Measurements from ENCODE around the gene MRPL18.
"Not testable (repeated sequence)": the region's sequence is repeated elsewhere in the genome, so short reads cannot be mapped to it uniquely, and the experiment has no call there.

MRPL18 gene

DNA sequence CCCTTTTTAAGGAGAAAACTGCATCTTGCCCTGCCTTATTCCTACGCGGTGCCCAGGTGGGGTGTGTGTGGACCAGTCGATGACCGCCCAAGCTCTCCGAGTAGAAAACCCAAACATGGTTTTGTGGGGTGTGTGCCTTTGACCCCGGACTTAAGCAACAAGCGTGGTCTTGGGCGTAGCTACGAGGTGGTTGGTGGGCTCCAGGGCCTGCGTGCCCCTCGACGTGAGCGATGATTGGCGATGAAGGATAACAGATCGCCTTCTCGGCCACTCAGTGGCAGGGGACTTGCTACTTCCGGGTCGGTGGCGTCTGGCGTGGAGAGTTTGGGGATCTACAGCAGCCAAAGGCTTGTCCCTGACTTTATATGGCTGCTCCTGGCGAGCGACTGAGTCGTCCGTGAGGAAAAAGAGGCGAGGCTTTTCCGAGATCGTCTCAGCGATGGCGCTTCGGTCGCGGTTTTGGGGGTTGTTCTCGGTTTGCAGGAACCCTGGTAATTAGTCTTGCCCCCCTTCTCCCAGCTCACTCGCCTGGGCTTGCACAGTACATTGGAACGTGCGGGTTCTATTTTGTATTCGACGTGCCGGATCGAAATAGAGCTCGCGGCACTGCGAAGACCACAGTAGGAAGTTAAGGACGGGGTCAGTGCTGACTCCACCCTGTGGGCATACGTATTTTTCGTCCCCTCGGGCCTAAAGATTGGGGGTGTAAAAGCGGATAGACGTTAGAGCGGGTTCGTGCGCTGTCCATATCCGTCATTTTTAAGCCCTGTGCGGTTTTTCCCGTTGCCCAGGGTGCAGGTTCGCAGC, at the start of gene MRPL18:
MRPL18 (plus strand) TSS at position 319 of the 807 bp plus-strand sequence; CDS start at position 440, 121 bp downstream.
- DNase-seq: peak; percentile 87

DNA sequence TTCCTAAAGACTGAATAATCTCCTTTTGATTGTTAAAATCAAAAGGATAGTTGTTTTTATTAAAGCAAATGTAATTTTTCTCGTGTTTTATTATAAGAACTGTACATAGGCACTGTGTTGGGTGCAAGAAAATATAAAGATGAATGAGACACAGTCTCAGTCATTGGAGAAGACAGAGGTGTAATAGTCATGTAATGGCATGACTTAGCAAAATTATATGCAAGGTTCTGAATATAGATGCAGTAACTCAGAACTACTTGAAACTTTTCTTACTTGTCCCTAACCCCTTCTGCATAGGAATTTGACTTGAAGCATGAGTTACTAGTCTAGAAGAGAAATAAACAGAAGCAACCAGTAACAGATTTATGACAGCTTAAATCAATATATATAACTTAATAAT, 48.1 kb upstream of the MRPL18 start:
- no peak for DNase-seq

DNA sequence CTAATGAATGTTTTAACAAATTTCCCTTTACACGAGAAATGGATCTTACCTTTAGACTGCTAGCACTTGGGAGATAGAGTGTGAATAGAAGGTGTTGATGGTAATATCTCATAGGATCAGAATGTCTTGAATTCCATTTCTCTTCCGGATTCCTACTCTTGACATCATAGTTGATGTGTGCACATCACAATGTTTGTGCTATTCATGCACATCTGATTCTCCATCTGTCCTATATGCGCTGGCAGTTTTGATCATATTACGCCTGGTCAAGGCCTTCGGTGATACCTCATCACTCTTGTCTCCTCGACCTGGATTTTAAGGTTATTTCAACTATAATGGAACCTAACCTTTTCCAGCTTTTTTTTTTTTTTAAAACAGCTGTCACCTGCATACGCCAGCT, 45.2 kb upstream of the MRPL18 start:
- no peak for DNase-seq

DNA sequence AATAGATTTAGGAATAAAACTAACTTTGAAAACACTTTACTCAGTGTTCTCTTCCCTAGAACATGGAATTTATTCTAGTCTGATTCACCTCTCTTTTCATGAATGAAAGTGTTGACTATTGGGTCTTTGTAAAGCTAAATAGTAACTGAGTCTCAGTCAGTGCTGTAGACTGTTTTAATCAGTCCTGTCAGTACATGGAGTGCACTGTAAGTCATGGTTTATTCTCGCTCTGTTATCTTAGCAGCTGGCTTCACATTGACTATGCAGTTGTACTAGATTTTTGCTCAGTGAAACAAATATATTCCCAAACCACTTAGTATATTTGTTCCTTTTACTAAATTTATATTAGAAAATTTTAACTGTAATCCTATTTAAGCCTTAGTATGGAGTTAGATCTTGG, 43.5 kb upstream of the MRPL18 start:
- DNase-seq: no peak

DNA sequence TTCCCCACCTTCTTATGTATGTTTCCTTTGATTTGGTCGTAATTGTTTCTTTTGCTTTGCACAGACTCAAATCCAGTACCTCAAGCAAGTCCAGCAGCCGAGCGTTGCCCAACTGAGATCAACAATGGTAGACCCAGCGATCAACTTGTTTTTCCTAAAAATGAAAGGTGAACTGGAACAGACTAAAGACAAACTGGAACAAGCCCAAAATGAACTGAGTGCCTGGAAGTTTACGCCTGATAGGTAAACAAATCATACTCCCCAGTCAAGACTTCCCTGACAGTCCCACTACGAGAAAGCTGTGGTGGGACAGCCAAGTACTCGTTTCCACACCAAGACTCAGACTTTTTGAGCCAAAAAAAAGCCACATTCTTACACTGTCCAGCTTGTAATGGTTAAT, 42.1 kb upstream of the MRPL18 start:
- not testable (repeated sequence) for DNase-seq

DNA sequence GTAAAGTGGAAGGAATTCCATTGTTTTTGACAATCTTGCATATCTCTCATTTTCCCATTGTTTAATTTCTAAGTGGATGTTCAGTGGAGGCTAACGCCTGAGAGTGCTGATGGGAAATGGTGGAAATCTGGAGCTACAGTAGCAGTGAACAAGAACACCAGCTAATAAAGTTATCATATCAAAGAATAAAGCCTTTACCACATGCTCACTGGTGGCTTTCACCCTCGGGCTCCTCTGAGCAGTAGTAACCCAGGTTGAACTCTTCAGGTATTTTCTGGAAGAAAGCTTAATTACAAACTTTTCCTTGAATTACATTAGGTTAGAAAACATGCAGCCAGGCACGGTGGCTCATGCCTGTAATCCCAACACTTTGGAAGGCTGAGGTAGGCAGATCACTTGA, 38.8 kb upstream of the MRPL18 start:
- DNase-seq: no peak

DNA sequence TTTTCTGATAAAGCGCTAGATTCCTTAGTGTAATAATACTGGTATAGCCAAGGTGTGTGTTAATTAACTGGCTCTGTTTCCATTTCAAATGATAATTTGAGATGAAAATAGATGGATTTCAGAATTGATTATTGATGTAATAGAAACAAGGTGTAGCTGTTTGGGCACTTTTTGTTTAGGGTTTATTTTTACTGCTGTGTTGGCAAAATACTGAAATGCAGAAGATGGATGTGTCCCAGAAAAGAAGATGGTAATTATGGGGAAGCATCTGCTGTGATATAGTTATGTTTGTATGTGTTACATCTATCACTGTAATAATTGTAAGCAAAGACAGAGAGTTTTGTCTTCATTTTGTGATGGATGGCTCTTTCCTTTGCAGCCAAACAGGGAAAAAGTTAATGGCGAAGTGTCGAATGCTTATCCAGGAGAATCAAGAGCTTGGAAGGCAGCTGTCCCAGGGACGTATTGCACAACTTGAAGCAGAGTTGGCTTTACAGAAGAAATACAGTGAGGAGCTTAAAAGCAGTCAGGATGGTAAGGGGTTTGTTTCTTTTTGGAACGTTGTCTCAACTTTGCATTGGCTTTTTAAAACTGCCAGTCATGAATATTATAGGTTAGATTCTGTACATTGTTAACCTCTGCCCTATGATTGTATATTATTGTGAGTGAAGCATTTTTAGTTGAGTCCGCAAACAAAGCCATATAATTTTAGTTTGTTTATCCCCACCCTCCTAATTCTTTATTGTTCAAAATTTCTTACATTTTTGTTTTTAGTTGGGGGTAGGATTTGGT, 37.0 kb upstream of the MRPL18 start:
- no peak for DNase-seq

DNA sequence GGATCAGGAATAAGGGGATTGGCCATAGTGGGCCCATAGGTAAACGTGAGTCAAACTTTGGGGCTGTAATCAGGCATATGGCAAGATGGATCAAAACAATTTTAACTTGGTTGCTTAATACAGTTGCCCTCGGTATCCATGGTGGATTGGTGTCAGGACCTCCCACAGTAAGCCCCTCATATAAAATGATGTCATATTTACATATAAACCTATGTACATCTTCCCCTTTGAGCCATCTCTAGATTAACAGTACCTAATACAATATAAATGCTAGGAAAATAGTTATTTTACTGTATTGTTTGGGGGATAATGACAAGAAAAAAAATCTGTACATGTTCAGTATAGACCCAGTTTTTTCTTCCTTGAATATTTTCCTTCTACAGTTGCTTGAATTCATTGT, 35.9 kb upstream of the MRPL18 start:
- no peak for DNase-seq

DNA sequence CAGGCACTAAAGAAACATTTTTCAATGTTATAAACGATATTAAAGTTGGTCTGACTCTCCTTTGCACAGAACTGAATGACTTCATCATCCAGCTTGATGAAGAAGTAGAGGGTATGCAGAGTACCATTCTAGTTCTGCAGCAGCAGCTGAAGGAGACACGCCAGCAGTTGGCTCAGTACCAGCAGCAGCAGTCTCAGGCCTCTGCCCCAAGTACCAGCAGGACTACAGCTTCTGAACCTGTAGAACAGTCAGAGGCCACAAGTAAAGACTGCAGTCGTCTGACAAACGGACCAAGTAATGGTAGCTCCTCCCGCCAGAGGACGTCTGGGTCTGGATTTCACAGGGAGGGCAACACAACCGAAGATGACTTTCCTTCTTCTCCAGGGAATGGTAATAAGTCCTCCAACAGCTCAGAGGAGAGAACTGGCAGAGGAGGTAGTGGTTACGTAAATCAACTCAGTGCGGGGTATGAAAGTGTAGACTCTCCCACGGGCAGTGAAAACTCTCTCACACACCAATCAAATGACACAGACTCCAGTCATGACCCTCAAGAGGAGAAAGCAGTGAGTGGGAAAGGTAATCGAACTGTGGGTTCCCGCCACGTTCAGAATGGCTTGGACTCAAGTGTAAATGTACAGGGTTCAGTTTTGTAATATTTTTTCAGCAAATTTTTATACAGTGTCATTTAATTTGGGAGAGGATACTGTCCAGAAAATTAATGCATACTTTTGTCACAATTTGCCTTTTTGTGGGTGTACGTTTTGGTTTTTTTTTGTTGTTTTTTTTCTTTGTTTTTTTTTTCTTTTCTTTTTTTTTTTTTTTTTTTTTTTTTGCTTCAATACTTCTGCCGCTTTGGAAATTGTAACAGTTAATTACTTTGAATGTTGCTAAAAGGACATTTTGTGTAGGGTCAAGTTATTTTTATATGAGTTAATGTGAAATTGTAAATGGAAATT, 35.0 kb upstream of the MRPL18 start:
- DNase-seq: no peak

DNA sequence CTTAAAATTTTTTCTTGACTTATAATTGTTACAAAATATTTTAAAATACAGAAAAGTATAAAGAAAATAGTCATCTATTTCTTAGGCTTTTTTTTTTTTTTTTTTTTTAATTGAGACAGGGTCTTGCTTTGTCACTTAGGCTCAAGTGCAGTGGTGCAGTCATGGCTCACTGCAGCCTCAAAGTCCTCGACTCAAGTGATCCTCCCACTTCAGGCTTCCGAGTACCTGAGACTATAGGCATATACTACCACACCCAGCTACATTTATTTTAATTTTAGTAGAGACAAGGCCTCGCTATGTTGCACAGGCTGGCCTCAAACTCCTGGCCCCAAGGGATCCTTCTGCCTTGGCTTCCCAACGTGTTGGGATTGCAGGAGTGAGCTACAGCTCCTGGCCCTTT, 33.8 kb upstream of the MRPL18 start:
- DNase-seq: no peak

DNA sequence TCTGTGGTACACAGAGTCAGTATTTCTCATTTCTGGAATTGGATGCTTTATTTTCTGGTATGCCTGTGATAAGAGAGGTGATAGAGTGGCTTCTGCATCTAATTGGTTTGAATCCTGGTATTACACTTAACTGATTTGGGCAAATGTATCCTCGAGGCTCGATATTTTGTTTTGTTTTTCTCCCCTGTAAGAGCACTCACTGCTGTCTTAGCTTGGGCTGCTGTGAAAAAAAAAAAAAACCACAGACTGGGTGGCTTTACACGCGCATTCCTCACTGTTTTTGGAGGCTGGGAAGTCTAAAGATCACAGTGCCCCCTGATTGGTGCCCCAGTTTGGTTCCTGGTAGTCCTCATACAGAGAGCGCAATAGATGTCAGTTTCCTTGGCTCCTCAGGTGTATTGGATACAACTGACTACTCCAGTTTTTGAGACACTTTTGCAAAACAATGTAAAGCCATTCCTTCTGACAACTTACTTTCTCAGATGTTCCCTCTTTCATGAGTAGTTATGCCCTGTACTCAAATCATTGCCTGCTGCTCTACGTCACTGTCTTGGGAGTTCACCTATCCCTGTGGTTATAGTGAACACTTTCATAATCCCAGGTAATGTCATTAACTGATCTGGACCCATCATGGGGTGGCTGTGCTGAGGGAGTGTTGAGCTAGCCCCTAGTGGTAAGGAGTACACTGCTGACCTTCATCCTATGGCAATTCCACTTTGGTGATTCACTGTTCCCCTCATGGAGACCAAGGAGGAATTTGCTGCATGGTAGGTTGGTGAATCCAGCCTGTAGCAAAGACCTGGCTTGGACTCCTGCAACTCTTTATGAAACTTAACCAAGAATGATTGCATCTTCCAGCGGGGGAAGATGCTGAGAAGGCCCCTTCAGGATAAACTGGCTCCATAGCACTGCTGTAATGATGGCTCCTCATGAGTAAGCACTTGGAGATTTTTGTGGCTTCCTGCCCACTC, 32.0 kb upstream of the MRPL18 start:
- no peak for DNase-seq

DNA sequence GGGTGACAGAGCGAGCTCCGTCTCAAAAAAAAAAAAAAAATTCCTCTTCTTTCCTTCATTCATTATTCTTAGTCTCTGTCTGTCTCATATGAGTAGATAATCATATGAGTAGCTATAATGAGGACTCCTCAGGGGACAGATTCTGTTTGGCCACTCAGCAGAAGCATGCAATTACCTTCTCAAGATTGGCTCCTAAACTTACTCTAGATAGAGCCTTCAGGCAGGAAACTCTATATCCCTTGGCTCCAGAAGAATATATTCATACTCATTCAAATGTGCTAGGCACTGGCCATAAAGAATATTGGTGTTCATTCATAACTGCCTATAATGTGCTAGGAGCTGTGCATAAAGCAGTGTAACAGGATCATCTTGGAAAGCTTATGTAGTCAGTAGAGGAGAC, 30.6 kb upstream of the MRPL18 start:
- DNase-seq: no peak

DNA sequence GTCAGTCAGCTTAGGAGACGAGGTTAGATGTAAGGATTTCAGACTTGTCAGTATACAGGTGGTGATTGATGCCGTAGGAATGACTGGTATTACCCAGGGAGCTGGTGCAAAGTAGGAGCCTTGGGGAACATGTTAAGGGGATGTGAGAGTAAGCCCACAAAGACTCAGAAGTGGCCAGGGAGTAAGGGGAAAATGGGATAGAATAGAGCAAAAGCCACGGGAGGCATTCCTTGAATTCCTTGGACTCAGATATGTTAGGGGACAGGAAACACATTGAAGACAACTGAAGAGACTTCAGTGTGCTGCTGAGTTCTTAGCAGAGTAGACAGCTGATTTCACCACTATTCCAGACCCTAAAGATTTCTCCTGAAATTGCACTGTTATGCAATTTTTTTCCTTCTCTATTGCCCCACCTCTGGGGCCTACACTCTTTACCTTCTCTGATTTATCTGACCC, 29.6 kb upstream of the MRPL18 start:
- no peak for DNase-seq

DNA sequence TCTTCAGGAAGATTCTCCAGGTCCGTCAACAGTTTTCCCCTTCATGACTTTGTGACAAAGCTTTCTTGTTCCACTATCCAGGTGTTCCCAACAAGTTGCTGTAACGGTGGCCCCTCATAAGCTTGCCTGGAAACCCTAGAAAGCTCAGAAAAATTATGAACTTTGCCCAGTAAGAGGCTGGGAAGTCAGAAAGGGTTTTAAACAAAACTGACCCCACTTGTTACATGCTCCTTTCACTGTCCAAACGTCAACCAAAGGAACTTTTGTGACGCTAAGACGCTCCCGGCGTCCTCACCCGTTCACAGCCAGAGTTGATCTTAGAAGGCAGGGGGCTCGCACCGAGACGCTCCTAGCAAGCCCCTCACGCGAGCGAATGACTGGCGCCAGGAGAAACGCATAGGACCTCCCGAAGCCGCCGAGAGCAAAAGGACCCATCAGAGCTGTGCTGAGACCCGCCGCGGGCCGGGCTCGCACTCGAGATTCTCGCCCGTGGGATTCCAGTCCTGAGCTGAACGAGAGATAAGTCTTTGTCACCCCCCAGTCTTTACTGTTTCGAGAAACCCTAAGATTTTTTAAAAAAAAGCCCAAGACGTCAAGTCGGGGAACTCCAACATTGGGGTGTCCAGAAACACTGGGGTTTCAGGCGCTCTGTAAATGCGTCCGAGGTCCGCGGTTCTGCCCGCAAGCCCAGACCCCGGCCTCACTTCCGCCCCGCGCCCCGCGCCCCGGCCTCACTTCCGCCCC, 29.0 kb upstream of the MRPL18 start:
- no peak for DNase-seq

DNA sequence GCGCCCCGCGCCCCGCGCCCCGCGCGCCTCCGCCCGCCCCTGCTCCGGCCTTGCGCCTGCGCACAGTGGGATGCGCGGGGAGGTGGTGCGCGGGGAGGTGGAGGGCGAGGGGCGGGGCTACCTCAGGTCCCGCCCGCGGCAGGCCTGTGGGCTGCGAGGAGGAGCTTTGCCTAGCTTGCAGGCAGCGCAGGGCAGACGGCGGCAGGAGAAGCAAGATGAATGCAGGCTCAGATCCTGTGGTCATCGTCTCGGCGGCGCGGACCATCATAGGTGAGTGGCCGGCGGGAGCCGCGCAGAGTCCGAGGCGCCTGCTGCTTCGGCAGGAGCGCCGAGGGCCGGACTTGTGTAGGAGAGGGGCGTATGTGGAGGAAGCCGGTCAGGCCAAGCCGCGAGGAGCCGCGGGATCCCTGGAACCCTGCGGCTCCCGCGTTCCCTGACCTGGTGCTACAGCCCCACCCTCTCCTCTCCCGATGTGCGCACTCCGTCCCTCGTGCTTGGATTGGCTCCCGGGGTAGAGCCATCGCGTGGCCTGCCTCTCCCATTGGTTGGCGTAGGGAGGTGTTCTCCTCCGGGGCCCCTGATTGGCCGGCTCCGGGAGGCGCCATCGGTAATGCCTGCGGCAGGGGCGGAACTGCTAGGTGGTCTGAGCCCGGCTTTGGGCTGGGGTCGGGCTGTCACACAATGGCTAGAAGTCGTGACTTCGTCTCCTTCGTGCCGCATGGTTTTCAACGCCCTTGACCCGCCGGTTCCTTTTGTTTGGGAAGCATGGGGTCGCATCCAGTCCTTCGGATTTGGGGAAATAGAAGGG, 28.2 kb upstream of the MRPL18 start, which contains the start of gene ACAT2:
ACAT2 (plus strand) TSS at position 173 of the 808 bp plus-strand sequence; CDS start at position 216, 43 bp downstream.
- DNase-seq: peak; percentile 92

DNA sequence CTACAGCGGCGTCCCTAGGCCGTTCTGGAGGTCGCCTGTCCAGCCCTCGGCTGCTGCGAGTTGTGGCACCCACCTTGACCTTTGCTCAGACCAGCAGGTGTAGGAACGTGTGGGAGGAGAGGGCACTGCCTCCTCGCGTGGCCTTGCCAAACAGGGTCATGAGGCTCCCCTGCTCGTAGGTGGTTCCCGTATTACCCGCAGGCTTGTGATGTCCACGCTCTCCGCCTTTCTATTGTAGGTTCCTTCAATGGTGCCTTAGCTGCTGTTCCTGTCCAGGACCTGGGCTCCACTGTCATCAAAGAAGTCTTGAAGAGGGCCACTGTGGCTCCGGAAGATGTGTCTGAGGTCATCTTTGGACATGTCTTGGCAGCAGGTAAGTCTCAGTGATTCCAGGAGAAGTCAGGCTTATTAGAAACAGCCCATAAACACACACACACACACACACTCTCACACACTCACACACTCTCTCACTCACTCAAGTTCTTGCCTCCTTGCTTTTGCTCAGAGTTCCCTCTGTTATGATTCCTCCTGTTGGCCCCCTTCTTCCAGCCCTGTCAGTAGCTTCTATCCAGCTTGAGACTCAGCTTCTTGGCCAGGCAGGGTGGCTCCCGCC, 27.5 kb upstream of the MRPL18 start:
- no peak for DNase-seq

DNA sequence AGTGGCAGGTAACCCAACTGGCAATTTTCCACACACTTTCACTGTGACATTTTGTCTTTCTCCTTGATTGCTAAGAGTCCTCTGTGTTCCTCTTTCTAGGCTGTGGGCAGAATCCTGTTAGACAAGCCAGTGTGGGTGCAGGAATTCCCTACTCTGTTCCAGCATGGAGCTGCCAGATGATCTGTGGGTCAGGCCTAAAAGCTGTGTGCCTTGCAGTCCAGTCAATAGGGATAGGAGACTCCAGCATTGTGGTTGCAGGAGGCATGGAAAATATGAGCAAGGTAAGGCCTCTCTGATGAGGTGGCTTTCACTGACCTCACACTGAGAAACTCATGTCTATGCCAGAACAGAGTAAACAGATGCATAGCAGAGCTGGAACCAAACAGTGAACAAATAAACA, 23.4 kb upstream of the MRPL18 start:
- DNase-seq: no peak

DNA sequence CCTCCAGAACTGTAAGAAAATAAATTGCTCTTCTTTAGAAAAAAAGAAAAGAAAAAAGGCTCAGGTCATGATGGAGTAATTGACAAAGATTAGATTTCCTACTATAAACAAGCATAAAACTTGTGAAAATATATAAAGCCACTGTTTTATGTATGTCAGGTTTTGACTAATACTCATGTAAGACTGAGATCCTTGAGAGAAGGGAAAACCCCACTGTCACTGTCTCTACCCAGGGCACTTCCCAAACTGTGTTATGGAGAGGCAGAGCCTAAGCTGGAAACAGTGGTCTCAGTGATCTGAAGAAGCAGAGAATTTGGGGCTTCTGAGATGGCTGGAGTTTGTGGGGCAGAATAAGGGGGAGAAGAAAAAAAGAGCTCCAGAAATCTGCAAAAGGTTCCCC, 20.8 kb upstream of the MRPL18 start:
- no peak for DNase-seq

DNA sequence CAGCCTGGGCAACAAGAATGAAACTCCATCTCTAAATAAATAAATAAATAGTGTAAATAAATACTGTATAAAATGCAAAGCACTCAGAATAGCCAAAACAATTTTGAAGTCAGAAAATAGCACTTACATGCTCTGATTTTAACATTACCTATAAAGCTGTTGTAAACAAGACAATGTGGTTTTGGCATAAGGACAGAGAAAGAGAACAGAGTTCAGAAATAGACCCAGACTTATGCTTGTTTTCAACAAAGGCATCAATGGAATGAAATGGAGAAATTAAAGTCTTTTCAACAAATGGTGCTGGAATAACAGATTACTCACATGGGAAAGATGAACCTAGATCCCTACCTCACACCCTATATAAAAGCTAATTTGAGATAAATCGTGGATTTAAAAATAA, 18.1 kb upstream of the MRPL18 start:
- no peak for DNase-seq

Data from activated CD8-positive, alpha-beta memory T cell treated with anti-CD3 and anti-CD28 coated beads for 24 hours (primary cell).